GM19463 (cell line): ENCODE results near the gene TFDP1.

ENCODE experiments used
- ATAC-seq: cut with Tn5 transposase; IDR thresholded peaks from one replicate; pipeline ENCODE4 v1.9.1; 2021; ENCODE audit warnings: mild to moderate bottlenecking, moderate library complexity; ENCODE audit not compliant: unreplicated experiment

TFDP1 gene

DNA sequence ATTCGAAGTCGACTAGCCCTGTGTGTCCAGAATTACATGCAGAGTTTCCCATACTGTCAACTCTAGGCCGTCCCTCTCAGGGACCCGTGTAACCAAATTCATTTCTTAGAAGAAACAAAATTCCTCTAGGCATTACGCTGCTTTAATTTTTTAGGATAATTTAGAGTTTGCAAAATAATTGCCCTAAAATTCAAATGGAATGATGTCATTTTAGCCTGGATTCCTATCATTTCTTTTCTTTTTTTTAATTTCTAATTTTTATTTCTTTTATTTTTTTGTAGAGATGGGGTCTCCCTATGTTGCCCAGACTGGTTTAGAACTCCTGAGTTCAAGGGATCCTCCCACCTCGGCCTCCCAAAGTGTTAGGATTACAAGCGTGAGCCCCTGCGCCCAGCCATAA, 74.8 kb downstream of the TFDP1 start:
- ATAC-seq, result no peak

DNA sequence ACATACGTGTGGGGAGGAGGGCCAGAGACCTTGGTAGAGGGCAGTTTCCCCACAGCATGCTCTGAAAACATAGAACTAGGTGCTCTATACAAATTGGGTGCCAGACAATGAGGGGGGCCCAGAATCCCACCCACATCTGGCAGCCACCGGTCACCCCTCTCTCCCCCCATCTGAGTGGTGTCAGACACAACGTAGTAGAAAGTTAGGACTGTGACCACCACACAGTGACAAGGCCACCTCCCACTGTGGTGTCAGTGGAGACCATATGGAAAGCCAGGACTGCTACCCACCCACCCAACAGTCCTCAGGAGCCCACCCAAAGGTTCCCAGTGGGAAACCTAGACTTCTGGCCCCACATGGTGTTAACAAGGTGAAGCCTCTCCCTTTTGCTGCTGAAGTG, 75.5 kb downstream of the TFDP1 start:
- no peak for ATAC-seq

DNA sequence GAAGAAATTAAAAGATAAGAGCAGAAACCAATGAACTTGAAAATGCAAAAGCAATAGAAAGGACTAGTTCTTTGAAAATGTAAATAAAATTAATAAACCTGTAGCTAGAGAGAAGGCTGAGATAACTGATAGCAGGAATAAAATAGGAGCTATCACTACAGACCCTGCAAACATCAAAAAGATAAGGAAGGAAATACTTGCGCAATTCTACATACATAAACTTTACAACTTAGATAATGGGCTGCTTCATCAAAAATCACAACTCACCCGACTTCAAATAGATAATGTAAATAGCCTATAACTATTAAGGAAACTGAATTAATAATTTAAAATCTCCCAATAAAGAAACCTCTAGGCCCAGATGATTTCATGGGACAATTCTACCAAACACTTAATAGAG, 77.0 kb downstream of the TFDP1 start:
- ATAC-seq, result no peak

DNA sequence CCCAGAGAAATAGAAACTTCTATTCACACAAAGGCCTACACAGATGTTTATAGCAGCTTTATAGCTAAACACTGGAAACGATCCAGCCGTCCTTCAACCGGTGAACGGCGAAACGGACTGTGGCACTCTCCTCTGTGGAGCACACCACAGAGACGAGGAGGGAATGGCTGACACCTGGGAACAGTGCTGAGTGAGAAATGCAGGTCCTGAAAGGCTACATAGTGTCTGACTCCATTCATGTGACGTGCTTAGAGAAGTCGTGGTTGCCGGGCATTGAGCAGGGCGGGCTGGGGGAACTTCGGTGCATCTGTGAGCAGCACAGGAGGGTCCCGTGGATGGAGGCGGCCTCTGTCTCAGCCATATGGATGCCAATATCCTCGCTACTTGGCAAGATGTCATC, 79.4 kb downstream of the TFDP1 start:
- ATAC-seq, result no peak

DNA sequence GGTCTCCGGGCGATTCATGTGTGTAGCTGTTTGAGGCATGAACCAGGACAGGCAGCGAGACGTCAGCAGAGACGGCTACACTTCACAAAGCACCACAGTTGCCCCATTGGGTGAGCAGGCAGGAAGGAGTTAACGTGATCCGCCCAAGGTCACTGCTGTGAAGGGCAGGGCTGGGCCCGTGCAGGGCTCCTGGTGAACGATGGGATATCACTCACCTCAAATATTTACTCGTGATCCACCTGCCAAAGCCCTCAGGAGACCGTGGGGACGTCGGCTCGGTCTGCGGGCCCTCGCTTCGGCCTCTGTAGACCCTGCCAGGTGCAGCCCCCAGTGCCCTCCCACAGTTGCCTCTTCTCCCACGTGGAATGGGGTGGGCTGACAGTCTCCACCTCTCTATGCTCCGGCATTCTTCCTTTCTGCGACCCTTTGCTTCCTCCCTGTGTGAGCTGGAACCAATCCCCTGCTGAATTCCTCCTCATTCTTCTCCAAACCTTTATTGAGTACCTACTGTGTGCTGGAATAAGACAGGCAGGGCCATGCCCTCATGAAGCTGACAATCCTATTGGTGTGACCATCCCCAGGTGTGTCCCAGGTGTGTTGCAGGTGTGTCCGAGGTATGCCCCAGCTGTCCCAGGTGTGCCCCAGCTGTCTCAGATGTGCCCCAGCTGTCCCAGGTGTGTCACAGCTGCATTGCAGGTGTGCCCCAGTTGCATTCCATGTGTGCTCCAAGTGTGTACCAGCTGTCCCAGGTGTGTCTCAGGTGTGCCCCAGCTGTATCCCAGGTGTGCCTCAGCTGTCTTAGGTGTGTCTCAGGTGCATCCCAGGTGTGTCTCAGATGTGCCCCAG, 80.4 kb downstream of the TFDP1 start:
- ATAC-seq, result no peak

DNA sequence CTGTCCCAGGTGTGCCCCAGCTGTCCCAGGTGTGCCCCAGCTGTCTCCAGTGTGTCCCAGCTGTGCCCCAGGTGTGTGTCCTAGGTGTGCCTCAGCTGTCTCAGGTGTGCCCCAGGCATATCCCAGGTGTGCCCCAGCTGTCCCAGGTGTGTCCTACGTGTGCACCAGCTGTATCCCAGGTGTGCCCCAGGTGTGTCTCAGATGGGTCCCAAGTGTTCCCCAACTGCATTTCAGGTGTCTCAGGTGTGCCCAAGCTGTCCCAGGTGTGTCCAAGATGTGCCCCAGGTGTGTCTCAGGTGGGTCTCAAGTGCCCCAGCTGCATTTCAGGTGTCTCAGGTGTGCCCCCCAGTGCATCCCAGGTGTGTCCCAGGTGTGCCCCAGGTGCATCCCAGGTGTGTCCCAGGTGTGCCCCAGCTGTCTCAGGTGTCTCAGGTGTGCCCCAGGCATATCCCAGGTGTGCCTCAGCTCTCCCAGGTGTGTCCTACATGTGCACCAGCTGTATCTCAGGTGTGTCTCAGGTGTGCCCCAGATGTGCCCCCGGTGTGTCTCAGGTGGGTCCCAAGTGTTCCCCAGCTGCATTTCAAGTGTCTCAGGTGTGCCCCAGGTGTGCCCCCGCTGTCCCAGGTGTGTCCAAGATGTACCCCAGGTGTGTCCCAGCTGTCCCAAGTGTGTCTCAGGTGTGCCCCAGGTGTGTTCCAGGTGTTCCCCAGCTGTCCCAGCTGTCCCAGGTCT, 81.2 kb downstream of the TFDP1 start:
- ATAC-seq, result no peak

DNA sequence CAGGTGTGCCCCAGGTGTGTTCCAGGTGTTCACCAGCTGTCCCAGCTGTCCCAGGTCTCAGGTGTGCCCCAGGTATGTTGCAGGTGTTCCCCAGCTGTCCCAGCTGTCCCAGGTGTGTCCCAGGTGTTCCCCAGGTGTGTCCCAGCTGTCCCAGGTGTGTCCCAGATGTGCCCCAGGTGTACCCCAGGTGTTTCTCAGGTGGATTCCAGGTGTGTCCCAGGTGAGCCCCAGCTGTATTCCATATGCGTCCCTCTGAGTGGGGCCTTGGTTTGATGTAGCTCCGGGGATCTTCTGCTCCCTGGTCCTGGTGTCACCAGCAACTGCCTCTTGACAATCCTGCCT, 81.7 kb downstream of the TFDP1 start:
- no peak for ATAC-seq

DNA sequence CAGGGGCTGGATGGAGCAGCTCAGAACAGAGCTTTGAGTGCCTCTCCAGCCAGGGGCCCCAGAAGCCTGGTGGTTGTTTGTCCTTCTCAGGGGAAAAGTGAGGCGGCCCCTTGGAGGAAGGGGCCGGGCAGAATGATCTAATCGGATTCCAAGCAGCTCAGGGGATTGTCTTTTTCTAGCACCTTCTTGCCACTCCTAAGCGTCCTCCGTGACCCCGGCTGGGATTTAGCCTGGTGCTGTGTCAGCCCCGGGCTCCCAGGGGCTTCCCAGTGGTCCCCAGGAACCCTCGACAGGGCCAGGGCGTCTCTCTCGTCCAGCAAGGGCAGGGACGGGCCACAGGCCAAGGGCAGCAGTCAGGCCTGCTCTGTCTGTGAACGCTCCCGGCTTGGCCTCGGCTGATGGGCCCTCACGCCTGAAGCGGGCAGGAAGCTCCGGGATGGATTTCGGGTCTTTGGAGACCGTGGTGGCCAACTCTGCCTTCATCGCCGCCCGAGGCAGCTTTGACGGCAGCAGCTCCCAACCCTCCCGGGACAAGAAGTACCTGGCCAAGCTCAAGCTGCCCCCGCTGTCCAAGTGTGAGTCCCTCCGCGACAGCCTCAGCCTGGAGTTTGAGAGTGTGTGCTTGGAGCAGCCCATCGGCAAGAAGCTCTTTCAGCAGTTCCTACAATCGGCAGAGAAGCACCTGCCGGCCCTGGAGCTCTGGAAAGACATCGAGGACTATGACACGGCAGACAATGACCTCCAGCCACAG, 82.6 kb downstream of the TFDP1 start, which contains the start of gene GRK1:
Gene GRK1 (plus strand): TSS at position 269 of the 751 bp plus-strand sequence. CDS start 168 bp downstream, at position 437.
- ATAC-seq, result no peak

DNA sequence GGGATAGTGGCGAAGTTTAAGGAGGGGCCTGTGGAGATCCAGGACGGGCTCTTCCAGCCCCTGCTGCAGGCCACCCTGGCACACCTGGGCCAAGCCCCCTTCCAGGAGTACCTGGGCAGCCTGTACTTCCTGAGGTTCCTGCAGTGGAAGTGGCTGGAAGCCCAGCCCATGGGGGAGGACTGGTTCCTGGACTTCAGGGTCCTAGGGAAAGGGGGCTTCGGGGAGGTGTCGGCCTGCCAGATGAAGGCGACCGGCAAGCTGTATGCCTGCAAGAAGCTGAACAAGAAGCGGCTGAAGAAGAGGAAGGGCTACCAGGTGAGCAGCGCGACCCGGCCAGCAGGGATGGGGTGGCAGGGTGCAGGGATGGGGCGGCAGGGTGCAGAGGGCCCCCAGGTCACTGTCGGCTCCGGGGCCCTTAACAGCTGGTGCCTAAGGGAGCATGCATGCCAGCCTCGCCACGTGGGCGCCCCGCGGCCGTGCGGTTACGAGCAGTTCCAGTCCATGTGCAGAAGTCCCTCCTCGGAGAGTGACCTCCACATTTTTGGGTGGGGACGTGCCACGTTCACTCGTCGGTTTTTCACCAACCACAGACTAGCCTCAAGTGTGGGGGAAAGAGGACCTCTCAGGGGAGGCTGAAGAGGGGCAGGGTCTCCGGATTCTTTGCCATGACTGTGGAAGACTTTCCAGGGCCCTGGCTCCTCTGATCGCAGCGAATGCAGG, 83.4 kb downstream of the TFDP1 start:
- no peak for ATAC-seq

DNA sequence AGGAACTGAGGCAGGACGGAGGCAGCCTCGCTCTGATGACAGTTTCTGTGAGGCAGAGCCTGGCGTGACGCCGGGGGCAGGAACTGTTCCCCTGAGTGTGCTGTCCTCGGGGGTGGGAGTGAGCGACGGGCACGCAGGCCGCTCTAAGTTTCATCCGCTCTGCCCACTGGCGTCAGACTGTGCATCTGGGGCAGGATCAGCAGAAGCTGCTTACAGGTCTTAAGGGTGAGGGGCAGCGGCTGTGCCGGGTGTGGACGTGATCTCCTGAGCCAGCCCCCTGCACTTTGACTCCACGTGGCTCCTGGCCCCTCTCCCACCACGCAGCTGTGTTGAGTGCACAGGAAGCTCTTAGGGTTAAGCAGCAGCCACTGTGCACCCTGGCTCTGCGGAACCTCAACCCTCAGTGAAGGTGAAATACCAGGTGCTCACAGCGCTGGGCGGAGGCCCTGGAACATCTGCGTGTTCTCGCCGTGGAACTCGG, 84.0 kb downstream of the TFDP1 start:
- ATAC-seq, result no peak

DNA sequence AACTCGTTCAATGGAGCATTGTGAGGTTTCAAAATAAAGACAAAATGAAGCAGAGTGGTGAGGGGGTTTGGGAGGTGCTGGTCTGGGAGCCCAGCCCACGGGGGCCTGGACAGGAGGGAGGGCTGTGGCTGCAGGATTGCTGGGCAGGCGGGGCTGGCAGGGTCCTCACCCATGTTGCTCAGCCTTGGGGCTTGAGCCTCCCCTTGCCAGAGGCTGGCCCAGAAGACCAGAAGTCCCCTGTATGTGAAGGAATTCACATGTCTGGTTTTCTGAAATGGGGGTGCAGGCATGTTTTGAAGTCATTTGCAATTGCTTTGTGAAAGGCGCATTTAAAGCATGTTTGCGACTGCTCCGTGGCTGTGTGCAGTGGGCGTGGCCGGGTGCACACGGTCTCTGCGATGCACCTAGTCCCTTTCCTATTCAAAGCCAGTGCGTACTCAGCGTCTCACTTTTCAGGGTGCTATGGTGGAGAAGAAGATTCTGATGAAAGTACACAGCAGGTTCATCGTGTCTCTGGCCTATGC, 84.7 kb downstream of the TFDP1 start:
- no peak for ATAC-seq

DNA sequence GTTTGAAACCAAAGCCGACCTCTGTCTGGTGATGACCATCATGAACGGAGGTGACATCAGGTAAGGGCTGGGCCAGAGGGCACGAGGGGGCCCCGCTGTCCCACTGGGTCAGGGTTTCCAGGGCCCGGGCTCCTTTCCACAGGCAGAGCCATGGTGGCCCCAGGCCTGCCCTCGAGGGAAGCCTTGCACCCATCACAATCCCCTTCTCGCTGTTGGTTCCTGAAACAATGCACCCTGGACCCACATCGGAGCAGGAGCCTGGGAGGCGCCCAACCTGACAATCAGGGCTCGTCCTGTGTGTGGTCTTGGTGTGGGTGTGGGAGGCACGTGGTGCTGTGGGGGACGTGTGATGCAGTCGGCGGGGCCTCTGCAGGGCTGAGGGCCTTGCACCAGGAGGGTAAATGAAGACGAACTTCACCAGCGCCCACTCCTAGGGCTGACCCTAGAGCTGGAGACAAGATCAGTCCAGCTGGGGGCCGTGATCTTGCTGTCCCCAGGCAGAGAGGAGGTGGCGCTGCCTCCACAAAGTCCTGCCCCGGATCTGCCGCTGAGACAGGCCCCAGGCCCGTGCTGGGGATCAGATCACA, 85.3 kb downstream of the TFDP1 start:
- ATAC-seq, result no peak

DNA sequence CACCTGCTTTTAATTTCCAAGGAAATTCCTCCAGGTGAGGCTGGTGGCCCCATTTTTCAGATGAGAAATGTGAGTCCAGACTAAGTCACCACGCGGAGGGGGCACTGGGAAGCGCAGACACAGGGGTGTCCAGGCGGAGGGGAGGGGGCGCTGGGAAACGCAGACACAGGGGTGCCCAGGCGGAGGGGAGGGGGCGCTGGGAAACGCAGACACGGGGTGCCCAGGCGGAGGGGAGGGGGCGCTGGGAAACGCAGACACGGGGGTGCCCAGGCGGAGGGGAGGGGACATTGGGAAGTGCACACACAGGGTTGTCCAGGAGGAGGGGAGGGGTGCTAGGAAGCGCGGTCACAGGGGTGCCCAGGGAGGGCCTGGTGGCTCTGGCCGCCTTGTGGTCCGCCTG, 86.0 kb downstream of the TFDP1 start:
- no peak for ATAC-seq

DNA sequence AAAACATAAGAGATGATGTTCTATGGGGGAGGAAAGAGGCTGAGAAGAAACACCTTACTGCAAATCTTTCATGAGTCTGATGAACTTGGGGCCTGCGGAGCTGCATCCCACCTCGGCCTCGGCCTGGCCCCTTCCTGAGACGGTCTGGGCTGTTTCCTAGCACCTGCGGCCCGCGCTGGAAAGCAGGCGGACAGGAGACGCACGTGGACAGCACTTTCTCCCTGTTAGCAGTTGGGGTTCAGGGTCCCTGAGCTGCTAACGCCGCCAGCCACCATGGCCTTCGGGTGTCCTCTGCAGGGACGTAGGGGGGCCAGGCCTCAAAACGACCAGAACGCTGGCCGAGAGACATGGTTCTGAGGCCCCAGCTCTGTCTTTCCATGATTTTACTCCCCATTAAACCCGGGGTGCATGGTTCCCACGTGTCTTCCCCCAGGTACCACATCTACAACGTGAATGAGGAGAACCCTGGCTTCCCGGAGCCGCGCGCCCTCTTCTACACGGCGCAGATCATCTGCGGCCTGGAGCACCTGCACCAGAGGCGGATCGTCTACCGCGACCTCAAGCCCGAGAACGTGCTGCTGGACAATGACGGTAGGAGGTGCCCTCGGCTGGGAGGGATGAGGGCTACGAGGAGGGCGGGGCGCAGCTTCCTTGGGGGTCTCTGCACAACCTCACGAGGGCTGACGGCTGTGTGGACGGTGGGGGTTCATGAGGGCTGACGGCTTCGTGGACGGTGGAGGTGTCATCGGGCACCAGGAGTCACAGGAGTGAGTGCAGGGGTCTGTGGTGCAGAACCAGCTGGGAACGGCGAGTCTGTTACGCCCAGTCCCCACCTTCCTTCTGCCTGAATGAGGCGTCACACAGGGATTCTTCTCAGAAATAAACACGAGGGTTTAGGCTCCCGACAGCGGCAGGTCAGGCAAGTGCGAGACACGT, 86.8 kb downstream of the TFDP1 start:
- ATAC-seq, result no peak

DNA sequence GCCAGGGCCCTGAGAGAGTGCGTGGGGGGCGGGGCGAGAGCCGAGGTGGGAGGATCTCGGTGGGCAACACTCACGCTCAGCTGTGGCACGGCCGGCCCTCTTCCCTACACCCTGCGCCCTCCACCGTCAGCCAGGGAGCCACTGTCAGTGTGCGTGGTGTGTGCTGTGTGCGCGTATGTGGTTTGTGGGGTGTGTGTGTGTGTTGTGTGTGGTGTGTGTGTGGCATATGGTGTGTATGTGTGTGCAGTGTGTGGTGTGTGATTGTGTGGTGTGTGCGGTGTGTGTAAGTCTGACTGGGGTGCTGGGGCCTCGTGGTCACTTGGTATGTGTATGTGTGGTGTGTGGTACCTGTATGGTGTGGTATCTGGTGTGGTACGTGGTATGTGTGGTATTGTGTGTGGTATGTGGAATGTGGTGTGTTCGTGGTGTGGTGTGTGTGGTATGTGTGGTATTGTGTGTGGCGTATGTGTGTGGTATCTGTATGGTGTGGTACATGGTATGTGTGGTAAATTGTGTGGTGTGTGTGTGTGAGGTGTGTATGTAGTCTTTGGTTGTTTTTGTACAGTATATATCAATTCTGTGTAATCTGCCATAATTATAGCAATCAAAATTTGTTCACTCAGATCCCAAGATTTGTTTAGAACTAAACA, 87.6 kb downstream of the TFDP1 start:
- ATAC-seq, result no peak
